ENCODE data around the gene UMODL1. TPM values are rescaled to one million over a fixed set of nuclear protein-coding genes. Genes with fewer than 3 reads are reported as not detected.

The UMODL1 gene
- polyA plus RNA-seq, 3 donors = not detected

GRCh38 chr21:42158846-42159245, 87.7 kb downstream of the UMODL1 start:
- H3K36me3 Mint-ChIP-seq = no peaks in the 10 kb centered on the region
- H3K27me3 ChIP-seq (ENCODE audit: control insufficient read depth in 2 of 2, insufficient read depth in 2 of 2, low read length in 2 of 2) = peaks cover 0 to 6% of the 10 kb centered on the region in 2 donors
- H3K4me3 ChIP-seq (replicated peaks in 1 of 3; ENCODE audit: low read depth in 2 of 3, low read length in 3 of 3) = no peak overlapping the region
- no peaks in the 10 kb centered on the region for H3K9me3 ChIP-seq (replicated peaks in 1 of 2; ENCODE audit: control insufficient read depth in 1 of 2, insufficient read depth in 1 of 2, low read length in 2 of 2)
- no peaks in the 10 kb centered on the region for H3K36me3 ChIP-seq (replicated peaks in 1 of 2; ENCODE audit: control insufficient read depth in 1 of 2, insufficient read depth in 2 of 2, low read length in 2 of 2)
- H3K27me3 Mint-ChIP-seq (ENCODE audit: low read depth in 3 of 3) = peaks cover 7 to 18% (median 11%) of the 10 kb centered on the region in 3 donors
- intact Hi-C loops (cut with micrococcal nuclease) = no loop called here
- H4K20me1 ChIP-seq (ENCODE audit: insufficient read depth, low read length) = no peaks in the 10 kb centered on the region
- no peak overlapping the region for H3K27ac Mint-ChIP-seq
- peaks cover 9% of the 10 kb centered on the region for H3K4me1 Mint-ChIP-seq
- no peak for DNase-seq
- H3K4me3 Mint-ChIP-seq = no peak overlapping the region
- no peak overlapping the region for H3K27ac ChIP-seq (ENCODE audit: low read depth in 1 of 2, low read length in 2 of 2)
- no peak overlapping the region for H3K4me2 ChIP-seq (replicated peaks; ENCODE audit: extremely low read depth, low read length, poor library complexity, severe bottlenecking)
- no peak overlapping the region for H3K9ac ChIP-seq (ENCODE audit: insufficient read depth, low read length, poor library complexity, severe bottlenecking)
- no peak overlapping the region for H2AFZ ChIP-seq (ENCODE audit: insufficient read depth, low read depth, low read length, poor library complexity, severe bottlenecking)
- H3K79me2 ChIP-seq (ENCODE audit: insufficient read depth, low read length) = no peaks in the 10 kb centered on the region
- TF ChIP-seq CTCF (IDR thresholded peaks at IDR 0.05) = no peak
- H3K4me1 ChIP-seq (ENCODE audit: control insufficient read depth in 1 of 2, insufficient read depth in 2 of 2, low read length in 2 of 2) = no peaks in the 10 kb centered on the region
- 98% methylated on average over 6 of the region's 8 CpGs for WGBS (ENCODE audit: insufficient coverage)
- peaks cover 0 to 6% (median 0%) of the 10 kb centered on the region in 7 donors for H3K9me3 Mint-ChIP-seq

- Histone ChIP-seq H3K27me3 (ENCODE audit: control insufficient read depth in 2 of 2, insufficient read depth in 2 of 2, low read length in 2 of 2) (peaks cover 0 to 6% of the 10 kb centered on the region in 2 donors), H3K27ac (ENCODE audit: low read depth in 1 of 2, low read length in 2 of 2) (no peak overlapping the region), H3K9ac (ENCODE audit: insufficient read depth, low read length, poor library complexity, severe bottlenecking) (no peak overlapping the region), H3K4me1 (ENCODE audit: control insufficient read depth in 1 of 2, insufficient read depth in 2 of 2, low read length in 2 of 2) (no peaks in the 10 kb centered on the region), H3K9me3 (replicated peaks in 1 of 2; ENCODE audit: control insufficient read depth in 1 of 2, insufficient read depth in 1 of 2, low read length in 2 of 2) (no peaks in the 10 kb centered on the region), H2AFZ (ENCODE audit: insufficient read depth, low read depth, low read length, poor library complexity, severe bottlenecking) (no peak overlapping the region), H3K4me2 (replicated peaks; ENCODE audit: extremely low read depth, low read length, poor library complexity, severe bottlenecking) (no peak overlapping the region), H3K79me2 (ENCODE audit: insufficient read depth, low read length) (no peaks in the 10 kb centered on the region), H3K4me3 (replicated peaks in 1 of 3; ENCODE audit: low read depth in 2 of 3, low read length in 3 of 3) (no peak overlapping the region), H4K20me1 (ENCODE audit: insufficient read depth, low read length) (no peaks in the 10 kb centered on the region), H3K36me3 (replicated peaks in 1 of 2; ENCODE audit: control insufficient read depth in 1 of 2, insufficient read depth in 2 of 2, low read length in 2 of 2) (no peaks in the 10 kb centered on the region)
- TF ChIP-seq CTCF (IDR thresholded peaks at IDR 0.05) = no peak
- intact Hi-C loops (cut with micrococcal nuclease) = loop anchor here (5.0 kb wide), 3 partner anchors 63 to 288 kb away; no protein-coding TSS in a partner anchor
- peaks cover 0 to 6% (median 0%) of the 10 kb centered on the region in 7 donors for H3K9me3 Mint-ChIP-seq
- H3K27ac Mint-ChIP-seq = no peak overlapping the region
- DNase-seq = no peak
- WGBS (ENCODE audit: insufficient coverage) = 69% methylated on average over 11 of the region's 11 CpGs
- H3K4me1 Mint-ChIP-seq = peaks cover 12% of the 10 kb centered on the region
- H3K27me3 Mint-ChIP-seq (ENCODE audit: low read depth in 3 of 3) = peaks cover 7 to 18% (median 12%) of the 10 kb centered on the region in 3 donors
- no peaks in the 10 kb centered on the region for H3K36me3 Mint-ChIP-seq
- no peak overlapping the region for H3K4me3 Mint-ChIP-seq
Observed at GRCh38 chr21:42159560-42160110, 88.5 kb downstream of the UMODL1 start.
